ENCODE measurements around the gene WDR6.
A peak's percentile ranks its signal among the peaks of the same experiment; 100 is the strongest.

DNA sequence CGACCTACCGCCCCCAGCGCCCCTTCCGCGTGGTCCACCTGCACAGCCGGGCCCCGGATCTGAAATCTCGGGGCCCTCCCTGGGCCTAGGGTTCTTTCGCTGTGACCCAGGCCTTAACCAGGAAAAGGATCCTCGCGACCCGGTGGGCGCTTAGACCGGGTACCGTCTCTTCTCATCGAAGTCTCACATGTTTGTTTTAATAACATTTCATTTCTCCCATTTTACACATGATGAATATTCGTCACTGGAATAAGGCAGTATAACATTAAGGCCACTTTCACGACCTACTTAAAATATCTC lies 11.5 kb downstream of the WDR6 start:
- TF ChIP-seq, protein P1, sequence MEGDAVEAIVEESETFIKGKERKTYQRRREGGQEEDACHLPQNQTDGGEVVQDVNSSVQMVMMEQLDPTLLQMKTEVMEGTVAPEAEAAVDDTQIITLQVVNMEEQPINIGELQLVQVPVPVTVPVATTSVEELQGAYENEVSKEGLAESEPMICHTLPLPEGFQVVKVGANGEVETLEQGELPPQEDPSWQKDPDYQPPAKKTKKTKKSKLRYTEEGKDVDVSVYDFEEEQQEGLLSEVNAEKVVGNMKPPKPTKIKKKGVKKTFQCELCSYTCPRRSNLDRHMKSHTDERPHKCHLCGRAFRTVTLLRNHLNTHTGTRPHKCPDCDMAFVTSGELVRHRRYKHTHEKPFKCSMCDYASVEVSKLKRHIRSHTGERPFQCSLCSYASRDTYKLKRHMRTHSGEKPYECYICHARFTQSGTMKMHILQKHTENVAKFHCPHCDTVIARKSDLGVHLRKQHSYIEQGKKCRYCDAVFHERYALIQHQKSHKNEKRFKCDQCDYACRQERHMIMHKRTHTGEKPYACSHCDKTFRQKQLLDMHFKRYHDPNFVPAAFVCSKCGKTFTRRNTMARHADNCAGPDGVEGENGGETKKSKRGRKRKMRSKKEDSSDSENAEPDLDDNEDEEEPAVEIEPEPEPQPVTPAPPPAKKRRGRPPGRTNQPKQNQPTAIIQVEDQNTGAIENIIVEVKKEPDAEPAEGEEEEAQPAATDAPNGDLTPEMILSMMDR (IDR thresholded peaks at IDR 0.05 in 2 of 3, conservative IDR thresholded peaks at IDR 0.05 in 1 of 3; ENCODE audit: borderline replicate concordance in 1 of 3, insufficient read depth in 1 of 3, low read depth in 2 of 3, low read length in 2 of 3) = no peak
- TF ChIP-seq TCF7L2 (IDR thresholded peaks at IDR 0.05; ENCODE audit: borderline replicate concordance, extremely low read depth, insufficient read depth, insufficient read length) (no peak), POLR2A (IDR thresholded peaks at IDR 0.05; ENCODE audit: borderline replicate concordance, extremely low read depth, insufficient read depth, insufficient read length) (peak; percentile 52), JUND (IDR thresholded peaks at IDR 0.05) (no peak), POLR2AphosphoS5 (IDR thresholded peaks at IDR 0.05; ENCODE audit: low read depth, low read length) (no peak; the same call in 1 of the 2 replicates), YY1 (IDR thresholded peaks at IDR 0.05; ENCODE audit: extremely low read depth, insufficient replicate concordance, low read depth, low read length) (no peak), SRF (IDR thresholded peaks at IDR 0.05; ENCODE audit: low read depth) (no peak), FOSL1 (IDR thresholded peaks at IDR 0.05; ENCODE audit: low read depth) (no peak), SP1 (IDR thresholded peaks at IDR 0.05; ENCODE audit: low read depth) (no peak), SIN3A (IDR thresholded peaks at IDR 0.05; ENCODE audit: low read depth) (no peak), CEBPB (IDR thresholded peaks at IDR 0.05; ENCODE audit: low read depth) (no peak)
- TF ChIP-seq, protein P2, sequence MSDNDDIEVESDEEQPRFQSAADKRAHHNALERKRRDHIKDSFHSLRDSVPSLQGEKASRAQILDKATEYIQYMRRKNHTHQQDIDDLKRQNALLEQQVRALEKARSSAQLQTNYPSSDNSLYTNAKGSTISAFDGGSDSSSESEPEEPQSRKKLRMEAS (IDR thresholded peaks at IDR 0.05) = no peak
- TF ChIP-seq, protein P3, sequence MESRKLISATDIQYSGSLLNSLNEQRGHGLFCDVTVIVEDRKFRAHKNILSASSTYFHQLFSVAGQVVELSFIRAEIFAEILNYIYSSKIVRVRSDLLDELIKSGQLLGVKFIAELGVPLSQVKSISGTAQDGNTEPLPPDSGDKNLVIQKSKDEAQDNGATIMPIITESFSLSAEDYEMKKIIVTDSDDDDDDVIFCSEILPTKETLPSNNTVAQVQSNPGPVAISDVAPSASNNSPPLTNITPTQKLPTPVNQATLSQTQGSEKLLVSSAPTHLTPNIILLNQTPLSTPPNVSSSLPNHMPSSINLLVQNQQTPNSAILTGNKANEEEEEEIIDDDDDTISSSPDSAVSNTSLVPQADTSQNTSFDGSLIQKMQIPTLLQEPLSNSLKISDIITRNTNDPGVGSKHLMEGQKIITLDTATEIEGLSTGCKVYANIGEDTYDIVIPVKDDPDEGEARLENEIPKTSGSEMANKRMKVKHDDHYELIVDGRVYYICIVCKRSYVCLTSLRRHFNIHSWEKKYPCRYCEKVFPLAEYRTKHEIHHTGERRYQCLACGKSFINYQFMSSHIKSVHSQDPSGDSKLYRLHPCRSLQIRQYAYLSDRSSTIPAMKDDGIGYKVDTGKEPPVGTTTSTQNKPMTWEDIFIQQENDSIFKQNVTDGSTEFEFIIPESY (IDR thresholded peaks at IDR 0.05; ENCODE audit: extremely low read depth, insufficient replicate concordance, low read length) = no peak
- TF ChIP-seq, protein P4, sequence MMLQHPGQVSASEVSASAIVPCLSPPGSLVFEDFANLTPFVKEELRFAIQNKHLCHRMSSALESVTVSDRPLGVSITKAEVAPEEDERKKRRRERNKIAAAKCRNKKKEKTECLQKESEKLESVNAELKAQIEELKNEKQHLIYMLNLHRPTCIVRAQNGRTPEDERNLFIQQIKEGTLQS (IDR thresholded peaks at IDR 0.05) = no peak
